ENCODE results near the gene SLIT3. TPM values are rescaled to one million over a fixed set of nuclear protein-coding genes. Genes with fewer than 3 reads are reported as not detected.

The SLIT3 gene
- polyA plus RNA-seq, 1 of the 3 experiments (the other 2 are of a cell fraction): 119 TPM

DNA sequence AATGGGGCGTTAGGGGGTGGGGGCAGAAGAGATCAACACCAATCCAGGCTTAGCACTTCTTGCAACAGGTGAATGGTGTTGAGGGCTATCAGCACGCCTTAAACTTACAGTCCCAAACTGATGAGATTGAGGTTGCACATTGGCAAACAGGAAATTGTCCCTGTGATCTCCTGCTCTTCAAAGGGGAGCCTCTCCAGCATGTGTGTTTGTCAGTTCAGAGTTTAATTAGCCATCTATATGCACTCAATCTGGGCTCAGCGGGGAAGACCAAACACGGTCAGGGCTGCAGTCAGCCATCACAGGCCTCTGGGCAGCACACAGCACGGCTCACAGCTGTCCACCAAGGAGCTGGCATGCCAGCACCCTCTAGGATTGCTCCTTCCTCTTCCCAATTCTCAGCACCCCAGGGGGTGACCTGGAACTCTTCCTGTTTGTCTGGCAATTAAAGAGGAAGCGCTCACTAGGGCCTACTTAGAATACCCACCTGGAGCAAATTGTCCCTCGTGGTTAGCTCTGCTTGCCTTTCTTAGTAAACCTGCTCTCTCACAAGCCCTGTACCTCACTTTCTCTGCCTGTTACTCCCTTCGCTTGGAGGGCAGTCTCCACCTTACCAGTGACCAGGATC, 217.4 kb downstream of the SLIT3 start (continued):
- TF ChIP-seq, protein P1, sequence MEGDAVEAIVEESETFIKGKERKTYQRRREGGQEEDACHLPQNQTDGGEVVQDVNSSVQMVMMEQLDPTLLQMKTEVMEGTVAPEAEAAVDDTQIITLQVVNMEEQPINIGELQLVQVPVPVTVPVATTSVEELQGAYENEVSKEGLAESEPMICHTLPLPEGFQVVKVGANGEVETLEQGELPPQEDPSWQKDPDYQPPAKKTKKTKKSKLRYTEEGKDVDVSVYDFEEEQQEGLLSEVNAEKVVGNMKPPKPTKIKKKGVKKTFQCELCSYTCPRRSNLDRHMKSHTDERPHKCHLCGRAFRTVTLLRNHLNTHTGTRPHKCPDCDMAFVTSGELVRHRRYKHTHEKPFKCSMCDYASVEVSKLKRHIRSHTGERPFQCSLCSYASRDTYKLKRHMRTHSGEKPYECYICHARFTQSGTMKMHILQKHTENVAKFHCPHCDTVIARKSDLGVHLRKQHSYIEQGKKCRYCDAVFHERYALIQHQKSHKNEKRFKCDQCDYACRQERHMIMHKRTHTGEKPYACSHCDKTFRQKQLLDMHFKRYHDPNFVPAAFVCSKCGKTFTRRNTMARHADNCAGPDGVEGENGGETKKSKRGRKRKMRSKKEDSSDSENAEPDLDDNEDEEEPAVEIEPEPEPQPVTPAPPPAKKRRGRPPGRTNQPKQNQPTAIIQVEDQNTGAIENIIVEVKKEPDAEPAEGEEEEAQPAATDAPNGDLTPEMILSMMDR (IDR thresholded peaks at IDR 0.05): no peak
- TF ChIP-seq MEF2A (IDR thresholded peaks at IDR 0.05; ENCODE audit: borderline replicate concordance, low read depth) (no peak), TCF12 (IDR thresholded peaks at IDR 0.05) (no peak), RXRA (IDR thresholded peaks at IDR 0.05; ENCODE audit: borderline replicate concordance, low read depth) (no peak), NRF1 (IDR thresholded peaks at IDR 0.05; ENCODE audit: low read depth, low read length) (no peak), CHD2 (IDR thresholded peaks at IDR 0.05; ENCODE audit: low read length, partially characterized antibody) (no peak)

DNA sequence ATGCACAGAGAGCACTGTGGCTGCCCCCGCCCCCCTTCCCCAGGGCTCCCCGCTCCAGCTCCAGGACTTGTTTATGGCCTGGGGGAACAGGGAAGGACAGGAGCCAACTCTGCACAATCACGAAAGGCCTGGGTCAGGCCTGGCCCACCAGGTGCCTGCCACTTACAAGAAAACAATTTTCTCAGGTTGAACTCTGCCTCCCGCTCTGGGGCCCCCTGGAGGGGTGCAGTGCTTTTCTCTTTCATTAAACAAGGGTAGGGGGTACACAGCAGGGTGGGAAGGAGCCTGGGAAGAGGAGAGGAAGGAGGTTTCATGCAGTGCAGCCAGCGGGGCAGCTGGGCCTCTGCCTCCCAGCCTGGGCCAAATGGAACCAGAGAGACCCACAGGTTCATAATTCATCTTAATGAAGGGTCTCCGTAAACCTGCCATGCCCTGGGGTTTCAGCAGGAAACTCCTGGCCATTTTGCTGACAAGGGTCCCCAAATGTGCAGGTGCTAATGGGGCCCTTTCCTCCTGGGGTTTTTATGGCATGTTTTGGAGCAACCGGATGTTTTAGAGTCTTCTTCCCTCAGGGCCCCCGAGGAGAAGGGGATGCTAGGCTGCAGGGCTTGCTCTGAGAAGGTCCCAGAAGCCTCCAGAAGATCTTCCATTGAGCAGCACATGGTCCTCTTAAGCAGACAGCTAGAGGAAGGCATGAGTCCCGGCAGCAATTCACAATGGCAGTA, 219.8 kb downstream of the SLIT3 start:
- Histone ChIP-seq H3K27me3 (ENCODE audit: insufficient read depth) (no peaks in the 10 kb centered on the region), H3K79me2 (ENCODE audit: insufficient read depth) (no peaks in the 10 kb centered on the region), H3K27ac (ENCODE audit: low read depth in 2 of 2, low read length in 1 of 2) (peak overlapping the region in 1 of 2 experiments; percentile 43; a peak in 1 of 4 replicates), H3K9ac (no peak overlapping the region), H3K9me2 (no peaks in the 10 kb centered on the region), H3K36me3 (replicated peaks in 1 of 2; ENCODE audit: control insufficient read depth in 1 of 2, insufficient read depth in 2 of 2, low read length in 1 of 2) (peaks cover 2 to 4% of the 10 kb centered on the region in 2 experiments), H3K4me2 (no peak overlapping the region), H4K20me1 (ENCODE audit: insufficient read depth) (no peaks in the 10 kb centered on the region; the same call in 1 of the 2 replicates), H3K9me3 (no peaks in the 10 kb centered on the region), H2AFZ (ENCODE audit: low read depth) (no peak overlapping the region), H3K4me1 (ENCODE audit: control insufficient read depth in 1 of 2, insufficient read depth in 2 of 2, low read depth in 1 of 2, low read length in 1 of 2) (peaks cover 0 to 39% of the 10 kb centered on the region in 2 experiments; a peak in 2 of 4 replicates), H3K4me3 (ENCODE audit: low read depth in 2 of 2, low read length in 1 of 2) (no peak overlapping the region), H3F3A (replicated peaks; ENCODE audit: insufficient read depth) (no peaks in the 10 kb centered on the region)
- TF ChIP-seq, protein P2, sequence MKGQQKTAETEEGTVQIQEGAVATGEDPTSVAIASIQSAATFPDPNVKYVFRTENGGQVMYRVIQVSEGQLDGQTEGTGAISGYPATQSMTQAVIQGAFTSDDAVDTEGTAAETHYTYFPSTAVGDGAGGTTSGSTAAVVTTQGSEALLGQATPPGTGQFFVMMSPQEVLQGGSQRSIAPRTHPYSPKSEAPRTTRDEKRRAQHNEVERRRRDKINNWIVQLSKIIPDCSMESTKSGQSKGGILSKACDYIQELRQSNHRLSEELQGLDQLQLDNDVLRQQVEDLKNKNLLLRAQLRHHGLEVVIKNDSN (IDR thresholded peaks at IDR 0.05; ENCODE audit: borderline replicate concordance, low read depth): no peak
- TF ChIP-seq TAF1 (IDR thresholded peaks at IDR 0.05; ENCODE audit: borderline replicate concordance, low read depth, low read length): no peak
- TF ChIP-seq RAD21 (IDR thresholded peaks at IDR 0.05; ENCODE audit: low read length): no peak
- TF ChIP-seq MEF2A (IDR thresholded peaks at IDR 0.05; ENCODE audit: borderline replicate concordance, low read depth): no peak
- TF ChIP-seq FOXJ3 (CRISPR knock-in tag; IDR thresholded peaks at IDR 0.05): no peak
- TF ChIP-seq CHD2 (IDR thresholded peaks at IDR 0.05; ENCODE audit: low read length, partially characterized antibody): no peak
- TF ChIP-seq ELF1 (IDR thresholded peaks at IDR 0.05): no peak
- no peak for TF ChIP-seq TEAD4 (IDR thresholded peaks at IDR 0.05; ENCODE audit: borderline replicate concordance, insufficient read depth)
- no peak for TF ChIP-seq FOSL2 (IDR thresholded peaks at IDR 0.05; ENCODE audit: borderline replicate concordance, low read depth)
- no peak for TF ChIP-seq GABPA (IDR thresholded peaks at IDR 0.05; ENCODE audit: low read depth)
- TF ChIP-seq EP300 (IDR thresholded peaks at IDR 0.05; ENCODE audit: borderline replicate concordance in 1 of 2, low read depth in 1 of 2, low read length in 1 of 2): no peak
- TF ChIP-seq YY1 (IDR thresholded peaks at IDR 0.05; ENCODE audit: low read depth): no peak
- TF ChIP-seq POLR2AphosphoS5 (IDR thresholded peaks at IDR 0.05; ENCODE audit: low read depth, low read length): no peak
- TF ChIP-seq SIN3A (IDR thresholded peaks at IDR 0.05; ENCODE audit: borderline replicate concordance, low read depth, low read length): no peak
- TF ChIP-seq MXI1 (IDR thresholded peaks at IDR 0.05; ENCODE audit: low read depth, low read length): no peak
- TF ChIP-seq, protein P3, sequence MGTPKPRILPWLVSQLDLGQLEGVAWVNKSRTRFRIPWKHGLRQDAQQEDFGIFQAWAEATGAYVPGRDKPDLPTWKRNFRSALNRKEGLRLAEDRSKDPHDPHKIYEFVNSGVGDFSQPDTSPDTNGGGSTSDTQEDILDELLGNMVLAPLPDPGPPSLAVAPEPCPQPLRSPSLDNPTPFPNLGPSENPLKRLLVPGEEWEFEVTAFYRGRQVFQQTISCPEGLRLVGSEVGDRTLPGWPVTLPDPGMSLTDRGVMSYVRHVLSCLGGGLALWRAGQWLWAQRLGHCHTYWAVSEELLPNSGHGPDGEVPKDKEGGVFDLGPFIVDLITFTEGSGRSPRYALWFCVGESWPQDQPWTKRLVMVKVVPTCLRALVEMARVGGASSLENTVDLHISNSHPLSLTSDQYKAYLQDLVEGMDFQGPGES (IDR thresholded peaks at IDR 0.05; ENCODE audit: low read depth, low read length): no peak
- CTCF ChIA-PET: interaction anchor here (0.8 to 1.9 kb wide), 5 partner anchors 15 to 94 kb away, joined by 3 to 4 read pairs (median 3); no protein-coding TSS in a partner anchor
- POLR2A ChIA-PET: no interaction called here
- peak; percentile 37 for DNase-seq
- WGBS (ENCODE audit: low lambda C conversion rate): 96% methylated on average over 7 of the region's 9 CpGs

Data from SK-N-SH (cell line).